Measurements from ENCODE around the gene DYNLL1. TPM values are rescaled to one million over a fixed set of nuclear protein-coding genes. Genes with fewer than 3 reads are reported as not detected.

DYNLL1 gene
- total and polyA plus RNA-seq, 7 experiments from 2014 or later, result 35.0 to 301 (median 75.5) TPM

DNA sequence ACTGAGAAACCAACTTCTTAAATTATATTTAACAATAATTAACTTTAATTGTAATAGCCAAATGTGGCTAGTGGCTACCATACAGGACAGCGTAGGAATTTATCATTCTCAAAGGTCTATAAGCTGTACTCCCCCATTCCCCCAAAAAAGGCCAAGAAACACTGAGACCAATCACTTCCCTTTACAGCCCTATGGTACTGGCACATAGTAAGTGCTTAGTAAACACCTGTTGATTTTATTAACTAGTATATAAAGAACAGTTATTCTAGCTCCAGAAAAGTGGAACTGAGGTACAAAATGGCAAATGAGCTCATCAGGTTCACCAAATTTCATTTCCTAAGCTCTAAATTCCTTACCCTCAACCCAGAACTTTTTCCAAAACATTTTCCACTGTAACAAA lies 20.3 kb upstream of the DYNLL1 start:
- Mint-ChIP-seq H3K4me3 (no peak overlapping the region), H3K27ac (no peak overlapping the region), H3K9me3 (no peaks in the 10 kb centered on the region), H3K36me3 (peaks cover 0 to 2% (median 0%) of the 10 kb centered on the region in 5 donors), H3K27me3 (peaks cover 0 to 7% (median 0%) of the 10 kb centered on the region in 5 donors), H3K4me1 (peaks cover 0 to 38% (median 10%) of the 10 kb centered on the region in 7 donors)
- intact Hi-C loops (cut with micrococcal nuclease), result no loop called here
- no peak for ATAC-seq
- ChIA-PET CTCF (interaction anchor here (1.0 kb wide), 1 partner anchor 9 kb away, joined by 3 read pairs; no protein-coding TSS in a partner anchor), POLR2A (interaction anchor here (0.5 to 2.6 kb wide), 2 partner anchors 20 to 1197 kb away, joined by 4 to 12 read pairs; partner anchors contain the start of gene DYNLL1)
- Histone ChIP-seq H3K27ac (ENCODE audit: low read depth, low read length) (no peak overlapping the region), H3K9me3 (ENCODE audit: control insufficient read depth in 2 of 3, low read length in 3 of 3) (no peaks in the 10 kb centered on the region), H3K4me3 (ENCODE audit: low read length) (no peak overlapping the region), H3K36me3 (ENCODE audit: control insufficient read depth in 2 of 3, insufficient read depth in 3 of 3, low read length in 3 of 3) (no peaks in the 10 kb centered on the region), H3K27me3 (ENCODE audit: control insufficient read depth in 2 of 2, insufficient read depth in 2 of 2, low read length in 2 of 2) (no peaks in the 10 kb centered on the region), H3K4me1 (ENCODE audit: control insufficient read depth in 2 of 2, insufficient read depth in 2 of 2, low read length in 2 of 2) (peaks cover 0 to 20% of the 10 kb centered on the region in 2 donors)
- no peak for DNase-seq

DNA sequence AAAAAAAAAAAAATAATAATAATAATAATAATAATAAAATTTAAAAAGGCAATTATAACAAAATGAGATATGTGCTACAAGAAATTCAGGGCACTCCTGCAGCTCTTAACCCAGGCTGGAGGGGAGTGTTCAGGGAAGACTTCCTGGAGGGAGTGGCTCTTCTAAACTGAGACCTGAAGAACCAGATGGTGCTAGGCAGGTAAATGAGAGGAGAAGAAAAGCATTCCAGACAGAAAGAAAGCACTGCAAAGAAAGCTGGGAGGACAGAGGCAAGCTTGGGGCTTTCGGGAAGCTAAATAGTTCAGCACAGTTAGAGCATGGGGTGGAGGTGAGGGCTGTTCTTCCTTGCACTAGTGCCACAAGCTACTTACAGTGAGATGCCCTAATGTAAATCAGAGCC lies 16.5 kb upstream of the DYNLL1 start:
- no peak overlapping the region for H3K4me3 ChIP-seq (ENCODE audit: low read length)
- Mint-ChIP-seq H3K4me3 (peak overlapping the region in 1 of 10 donors; percentile 25), H3K36me3 (peaks cover 0 to 4% (median 0%) of the 10 kb centered on the region in 5 donors), H3K4me1 (peaks cover 0 to 31% (median 0%) of the 10 kb centered on the region in 7 donors), H3K27me3 (peaks cover 0 to 9% (median 0%) of the 10 kb centered on the region in 5 donors), H3K9me3 (no peaks in the 10 kb centered on the region), H3K27ac (peak overlapping the region in 1 of 9 donors; percentile 33)
- ATAC-seq (no peak), DNase-seq (no peak)
- H3K36me3 ChIP-seq (ENCODE audit: control insufficient read depth in 2 of 3, insufficient read depth in 3 of 3, low read length in 3 of 3), result no peaks in the 10 kb centered on the region
- H3K27me3 ChIP-seq (ENCODE audit: control insufficient read depth in 2 of 2, insufficient read depth in 2 of 2, low read length in 2 of 2), result no peaks in the 10 kb centered on the region
- peaks cover 0 to 28% of the 10 kb centered on the region in 2 donors for H3K4me1 ChIP-seq (ENCODE audit: control insufficient read depth in 2 of 2, insufficient read depth in 2 of 2, low read length in 2 of 2)
- intact Hi-C loops (cut with micrococcal nuclease), result no loop called here
- ChIA-PET CTCF (no interaction called here), POLR2A (interaction anchor here (0.7 kb wide), 1 partner anchor 9 kb away, joined by 3 read pairs; no protein-coding TSS in a partner anchor)
- no peaks in the 10 kb centered on the region for H3K9me3 ChIP-seq (ENCODE audit: control insufficient read depth in 2 of 3, low read length in 3 of 3)
- no peak overlapping the region for H3K27ac ChIP-seq (ENCODE audit: low read depth, low read length)

DNA sequence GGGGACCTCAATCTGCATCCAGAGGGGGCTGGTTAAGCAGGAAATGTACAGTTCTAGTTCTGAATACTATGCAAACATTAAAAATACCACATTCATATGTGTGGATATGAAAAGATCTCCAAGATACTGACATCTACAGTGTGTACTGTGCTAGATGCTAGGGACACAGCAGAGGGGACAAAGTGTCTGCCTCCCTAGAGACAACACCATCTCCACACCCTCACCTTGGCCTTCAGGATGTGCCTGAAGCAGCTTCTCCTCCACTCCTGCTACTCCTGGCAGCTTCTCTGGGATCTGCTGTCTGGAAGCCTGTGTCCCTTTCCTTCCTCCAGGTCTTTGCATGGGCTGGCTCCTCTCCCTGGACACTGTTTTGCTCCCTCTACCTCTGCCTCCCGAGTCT lies 15.7 kb upstream of the DYNLL1 start:
- ATAC-seq (no peak), DNase-seq (no peak)
- Mint-ChIP-seq H3K27ac (peak overlapping the region in 2 of 9 donors; percentile 33), H3K36me3 (peaks cover 0 to 4% (median 0%) of the 10 kb centered on the region in 5 donors), H3K4me3 (no peak overlapping the region), H3K27me3 (peaks cover 0 to 4% (median 0%) of the 10 kb centered on the region in 5 donors), H3K9me3 (no peaks in the 10 kb centered on the region), H3K4me1 (peaks cover 0 to 26% (median 0%) of the 10 kb centered on the region in 7 donors)
- POLR2A ChIA-PET, result no interaction called here
- CTCF ChIA-PET, result no interaction called here
- intact Hi-C loops (cut with micrococcal nuclease), result no loop called here
- H3K4me1 ChIP-seq (ENCODE audit: control insufficient read depth in 2 of 2, insufficient read depth in 2 of 2, low read length in 2 of 2), result peaks cover 0 to 28% of the 10 kb centered on the region in 2 donors
- no peak overlapping the region for H3K4me3 ChIP-seq (ENCODE audit: low read length)
- H3K9me3 ChIP-seq (ENCODE audit: control insufficient read depth in 2 of 3, low read length in 3 of 3), result no peaks in the 10 kb centered on the region
- no peaks in the 10 kb centered on the region for H3K27me3 ChIP-seq (ENCODE audit: control insufficient read depth in 2 of 2, insufficient read depth in 2 of 2, low read length in 2 of 2)
- no peak overlapping the region for H3K27ac ChIP-seq (ENCODE audit: low read depth, low read length)
- H3K36me3 ChIP-seq (ENCODE audit: control insufficient read depth in 2 of 3, insufficient read depth in 3 of 3, low read length in 3 of 3), result no peaks in the 10 kb centered on the region

GRCh38 chr12:120481022-120481767 lies 14.7 kb upstream of the DYNLL1 start:
- Mint-ChIP-seq H3K4me1 (peaks cover 0 to 26% (median 0%) of the 10 kb centered on the region in 7 donors), H3K4me3 (no peak overlapping the region), H3K27me3 (peaks cover 0 to 4% (median 0%) of the 10 kb centered on the region in 5 donors), H3K9me3 (no peaks in the 10 kb centered on the region), H3K27ac (peak overlapping the region in 2 of 9 donors; percentile 14 to 57), H3K36me3 (peaks cover 0 to 4% (median 0%) of the 10 kb centered on the region in 5 donors)
- no peak overlapping the region for H3K27ac ChIP-seq (ENCODE audit: low read depth, low read length)
- H3K9me3 ChIP-seq (ENCODE audit: control insufficient read depth in 2 of 3, low read length in 3 of 3), result no peaks in the 10 kb centered on the region
- no peak for DNase-seq
- peaks cover 0 to 28% of the 10 kb centered on the region in 2 donors for H3K4me1 ChIP-seq (ENCODE audit: control insufficient read depth in 2 of 2, insufficient read depth in 2 of 2, low read length in 2 of 2)
- ChIA-PET CTCF (interaction anchor here (0.6 kb wide), 1 partner anchor 52 kb away, joined by 6 read pairs; no protein-coding TSS in a partner anchor), POLR2A (no interaction called here)
- no peaks in the 10 kb centered on the region for H3K27me3 ChIP-seq (ENCODE audit: control insufficient read depth in 2 of 2, insufficient read depth in 2 of 2, low read length in 2 of 2)
- peak; percentile 82 for ATAC-seq
- no peaks in the 10 kb centered on the region for H3K36me3 ChIP-seq (ENCODE audit: control insufficient read depth in 2 of 3, insufficient read depth in 3 of 3, low read length in 3 of 3)
- H3K4me3 ChIP-seq (ENCODE audit: low read length), result peak overlapping the region; percentile 13
- intact Hi-C loops (cut with micrococcal nuclease), result no loop called here

GRCh38 chr12:120483621-120484020 lies 12.3 kb upstream of the DYNLL1 start:
- Histone ChIP-seq H3K9me3 (ENCODE audit: control insufficient read depth in 2 of 3, low read length in 3 of 3) (no peaks in the 10 kb centered on the region), H3K4me1 (ENCODE audit: control insufficient read depth in 2 of 2, insufficient read depth in 2 of 2, low read length in 2 of 2) (peaks cover 0 to 28% of the 10 kb centered on the region in 2 donors), H3K27me3 (ENCODE audit: control insufficient read depth in 2 of 2, insufficient read depth in 2 of 2, low read length in 2 of 2) (no peaks in the 10 kb centered on the region), H3K4me3 (ENCODE audit: low read length) (no peak overlapping the region), H3K27ac (ENCODE audit: low read depth, low read length) (no peak overlapping the region), H3K36me3 (ENCODE audit: control insufficient read depth in 2 of 3, insufficient read depth in 3 of 3, low read length in 3 of 3) (no peaks in the 10 kb centered on the region)
- no peak for DNase-seq
- H3K27me3 Mint-ChIP-seq, result peaks cover 0 to 2% (median 0%) of the 10 kb centered on the region in 5 donors
- no peak overlapping the region for H3K4me3 Mint-ChIP-seq
- ChIA-PET POLR2A (interaction anchor here (0.8 kb wide), 1 partner anchor 11 kb away, joined by 3 read pairs; no protein-coding TSS in a partner anchor), CTCF (no interaction called here)
- no peaks in the 10 kb centered on the region for H3K9me3 Mint-ChIP-seq
- peaks cover 0 to 26% (median 3%) of the 10 kb centered on the region in 7 donors for H3K4me1 Mint-ChIP-seq
- peak; percentile 24 for ATAC-seq
- peaks cover 0 to 4% (median 0%) of the 10 kb centered on the region in 5 donors for H3K36me3 Mint-ChIP-seq
- H3K27ac Mint-ChIP-seq, result peak overlapping the region in 2 of 9 donors; percentile 12 to 27
- intact Hi-C loops (cut with micrococcal nuclease), result no loop called here

GRCh38 chr12:120485961-120486881 lies 9.7 kb upstream of the DYNLL1 start:
- ATAC-seq, result no peak
- Mint-ChIP-seq H3K27me3 (peaks cover 0 to 2% (median 0%) of the 10 kb centered on the region in 5 donors), H3K9me3 (no peaks in the 10 kb centered on the region), H3K4me1 (peaks cover 0 to 14% (median 0%) of the 10 kb centered on the region in 7 donors), H3K36me3 (peaks cover 0 to 4% (median 0%) of the 10 kb centered on the region in 5 donors), H3K4me3 (no peak overlapping the region), H3K27ac (no peak overlapping the region)
- peaks cover 0 to 9% of the 10 kb centered on the region in 2 donors for H3K4me1 ChIP-seq (ENCODE audit: control insufficient read depth in 2 of 2, insufficient read depth in 2 of 2, low read length in 2 of 2)
- H3K4me3 ChIP-seq (ENCODE audit: low read length), result no peak overlapping the region
- intact Hi-C loops (cut with micrococcal nuclease), result no loop called here
- no peak overlapping the region for H3K27ac ChIP-seq (ENCODE audit: low read depth, low read length)
- DNase-seq, result no peak
- ChIA-PET CTCF (no interaction called here), POLR2A (interaction anchor here (0.7 to 0.8 kb wide), 2 partner anchors 11 to 14 kb away, joined by 3 read pairs; no protein-coding TSS in a partner anchor)
- H3K36me3 ChIP-seq (ENCODE audit: control insufficient read depth in 2 of 3, insufficient read depth in 3 of 3, low read length in 3 of 3), result no peaks in the 10 kb centered on the region
- H3K9me3 ChIP-seq (ENCODE audit: control insufficient read depth in 2 of 3, low read length in 3 of 3), result no peaks in the 10 kb centered on the region
- H3K27me3 ChIP-seq (ENCODE audit: control insufficient read depth in 2 of 2, insufficient read depth in 2 of 2, low read length in 2 of 2), result no peaks in the 10 kb centered on the region

All from naive thymus-derived CD4-positive, alpha-beta T cell (primary cell).